ENCODE measurements around the gene PCDHGA1.

Gene PCDHGA1

DNA sequence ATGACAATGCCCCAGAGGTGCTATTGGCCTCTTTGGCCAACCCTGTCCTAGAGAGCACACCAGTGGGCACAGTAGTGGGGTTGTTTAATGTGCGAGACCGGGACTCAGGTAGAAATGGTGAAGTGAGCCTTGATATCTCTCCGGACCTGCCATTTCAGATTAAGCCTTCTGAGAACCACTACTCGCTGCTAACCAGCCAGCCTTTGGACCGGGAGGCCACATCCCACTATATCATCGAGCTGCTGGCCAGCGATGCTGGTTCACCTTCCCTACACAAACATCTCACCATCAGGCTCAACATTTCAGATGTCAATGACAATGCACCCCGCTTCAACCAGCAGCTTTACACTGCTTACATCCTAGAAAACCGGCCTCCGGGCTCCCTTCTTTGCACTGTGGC lies 160.0 kb downstream of the PCDHGA1 start:
- H3K36me3 ChIP-seq (ENCODE audit: insufficient read depth) = no peaks in the 10 kb centered on the region
- H2AFZ ChIP-seq (ENCODE audit: low read depth) = no peak overlapping the region
- TF ChIP-seq, protein P1, sequence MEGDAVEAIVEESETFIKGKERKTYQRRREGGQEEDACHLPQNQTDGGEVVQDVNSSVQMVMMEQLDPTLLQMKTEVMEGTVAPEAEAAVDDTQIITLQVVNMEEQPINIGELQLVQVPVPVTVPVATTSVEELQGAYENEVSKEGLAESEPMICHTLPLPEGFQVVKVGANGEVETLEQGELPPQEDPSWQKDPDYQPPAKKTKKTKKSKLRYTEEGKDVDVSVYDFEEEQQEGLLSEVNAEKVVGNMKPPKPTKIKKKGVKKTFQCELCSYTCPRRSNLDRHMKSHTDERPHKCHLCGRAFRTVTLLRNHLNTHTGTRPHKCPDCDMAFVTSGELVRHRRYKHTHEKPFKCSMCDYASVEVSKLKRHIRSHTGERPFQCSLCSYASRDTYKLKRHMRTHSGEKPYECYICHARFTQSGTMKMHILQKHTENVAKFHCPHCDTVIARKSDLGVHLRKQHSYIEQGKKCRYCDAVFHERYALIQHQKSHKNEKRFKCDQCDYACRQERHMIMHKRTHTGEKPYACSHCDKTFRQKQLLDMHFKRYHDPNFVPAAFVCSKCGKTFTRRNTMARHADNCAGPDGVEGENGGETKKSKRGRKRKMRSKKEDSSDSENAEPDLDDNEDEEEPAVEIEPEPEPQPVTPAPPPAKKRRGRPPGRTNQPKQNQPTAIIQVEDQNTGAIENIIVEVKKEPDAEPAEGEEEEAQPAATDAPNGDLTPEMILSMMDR (conservative IDR thresholded peaks at IDR 0.05; ENCODE audit: low read depth, low read length) = no peak
- H3K4me1 ChIP-seq (ENCODE audit: low read depth, poor library complexity, severe bottlenecking) = no peaks in the 10 kb centered on the region
- H3K27me3 ChIP-seq (ENCODE audit: insufficient read depth, low read depth) = no peaks in the 10 kb centered on the region
- no peak overlapping the region for H3K27ac ChIP-seq
- no peaks in the 10 kb centered on the region for H3K79me2 ChIP-seq (ENCODE audit: insufficient read depth, low read depth)
- H3K4me2 ChIP-seq = no peak overlapping the region
- no peaks in the 10 kb centered on the region for H4K20me1 ChIP-seq (ENCODE audit: insufficient read depth)
- no peak overlapping the region for H3K4me3 ChIP-seq (IDR thresholded peaks at IDR 0.05; ENCODE audit: insufficient read depth, low read depth, low read length)
- no peak overlapping the region for H3K9ac ChIP-seq

DNA sequence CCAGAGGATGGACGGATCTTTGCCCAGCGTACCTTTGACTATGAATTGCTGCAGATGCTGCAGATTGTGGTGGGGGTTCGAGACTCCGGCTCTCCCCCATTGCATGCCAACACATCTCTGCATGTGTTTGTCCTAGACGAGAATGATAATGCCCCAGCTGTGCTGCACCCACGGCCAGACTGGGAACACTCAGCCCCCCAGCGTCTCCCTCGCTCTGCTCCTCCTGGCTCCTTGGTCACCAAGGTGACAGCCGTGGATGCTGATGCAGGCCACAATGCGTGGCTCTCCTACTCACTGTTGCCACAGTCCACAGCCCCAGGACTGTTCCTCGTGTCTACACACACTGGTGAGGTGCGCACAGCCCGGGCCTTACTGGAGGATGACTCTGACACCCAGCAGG lies 160.5 kb downstream of the PCDHGA1 start:
- Histone ChIP-seq H3K79me2 (ENCODE audit: insufficient read depth, low read depth) (no peaks in the 10 kb centered on the region), H3K4me3 (IDR thresholded peaks at IDR 0.05; ENCODE audit: insufficient read depth, low read depth, low read length) (no peak overlapping the region), H3K4me2 (no peak overlapping the region), H2AFZ (ENCODE audit: low read depth) (no peak overlapping the region), H3K36me3 (ENCODE audit: insufficient read depth) (no peaks in the 10 kb centered on the region), H3K4me1 (ENCODE audit: low read depth, poor library complexity, severe bottlenecking) (no peaks in the 10 kb centered on the region), H4K20me1 (ENCODE audit: insufficient read depth) (no peaks in the 10 kb centered on the region), H3K9ac (no peak overlapping the region), H3K27ac (no peak overlapping the region), H3K27me3 (ENCODE audit: insufficient read depth, low read depth) (no peaks in the 10 kb centered on the region)
- TF ChIP-seq, protein P1 (conservative IDR thresholded peaks at IDR 0.05; ENCODE audit: low read depth, low read length) = no peak

DNA sequence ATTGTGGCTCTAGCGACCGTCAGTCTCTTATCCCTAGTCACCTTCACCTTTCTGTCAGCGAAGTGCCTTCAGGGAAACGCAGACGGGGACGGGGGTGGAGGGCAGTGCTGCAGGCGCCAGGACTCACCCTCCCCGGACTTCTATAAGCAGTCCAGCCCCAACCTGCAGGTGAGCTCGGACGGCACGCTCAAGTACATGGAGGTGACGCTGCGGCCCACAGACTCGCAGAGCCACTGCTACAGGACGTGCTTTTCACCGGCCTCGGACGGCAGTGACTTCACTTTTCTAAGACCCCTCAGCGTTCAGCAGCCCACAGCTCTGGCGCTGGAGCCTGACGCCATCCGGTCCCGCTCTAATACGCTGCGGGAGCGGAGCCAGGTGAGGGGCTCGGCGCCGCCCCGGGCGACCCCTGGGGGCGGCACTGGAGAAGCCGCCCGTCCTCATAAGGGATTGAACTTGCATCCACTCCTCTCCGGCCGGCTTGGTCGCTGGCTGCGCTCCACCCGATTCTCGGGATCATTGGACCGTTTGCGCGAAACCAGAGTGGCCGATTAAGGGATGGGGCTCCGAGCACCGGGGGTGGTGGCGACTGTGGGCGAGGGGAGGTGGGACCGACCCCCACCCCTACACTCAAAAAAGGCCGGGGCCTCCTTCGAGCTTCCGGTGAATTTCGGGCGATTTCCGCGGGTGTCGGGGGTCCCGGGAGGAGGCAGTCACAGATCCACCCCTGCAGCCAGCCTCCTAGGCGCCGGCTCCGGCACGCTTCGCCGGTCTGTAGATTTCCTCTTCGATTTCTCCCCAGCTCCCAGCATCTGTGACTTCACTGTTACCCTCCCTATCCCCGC lies 161.2 kb downstream of the PCDHGA1 start:
- Histone ChIP-seq H3K4me3 (IDR thresholded peaks at IDR 0.05; ENCODE audit: insufficient read depth, low read depth, low read length) (no peak overlapping the region), H3K9ac (no peak overlapping the region), H3K79me2 (ENCODE audit: insufficient read depth, low read depth) (no peaks in the 10 kb centered on the region), H2AFZ (ENCODE audit: low read depth) (no peak overlapping the region), H3K27ac (no peak overlapping the region), H3K4me1 (ENCODE audit: low read depth, poor library complexity, severe bottlenecking) (no peaks in the 10 kb centered on the region), H3K36me3 (ENCODE audit: insufficient read depth) (no peaks in the 10 kb centered on the region), H3K4me2 (no peak overlapping the region), H4K20me1 (ENCODE audit: insufficient read depth) (no peaks in the 10 kb centered on the region), H3K27me3 (ENCODE audit: insufficient read depth, low read depth) (no peaks in the 10 kb centered on the region)
- TF ChIP-seq, protein P1 (conservative IDR thresholded peaks at IDR 0.05; ENCODE audit: low read depth, low read length) = no peak

DNA sequence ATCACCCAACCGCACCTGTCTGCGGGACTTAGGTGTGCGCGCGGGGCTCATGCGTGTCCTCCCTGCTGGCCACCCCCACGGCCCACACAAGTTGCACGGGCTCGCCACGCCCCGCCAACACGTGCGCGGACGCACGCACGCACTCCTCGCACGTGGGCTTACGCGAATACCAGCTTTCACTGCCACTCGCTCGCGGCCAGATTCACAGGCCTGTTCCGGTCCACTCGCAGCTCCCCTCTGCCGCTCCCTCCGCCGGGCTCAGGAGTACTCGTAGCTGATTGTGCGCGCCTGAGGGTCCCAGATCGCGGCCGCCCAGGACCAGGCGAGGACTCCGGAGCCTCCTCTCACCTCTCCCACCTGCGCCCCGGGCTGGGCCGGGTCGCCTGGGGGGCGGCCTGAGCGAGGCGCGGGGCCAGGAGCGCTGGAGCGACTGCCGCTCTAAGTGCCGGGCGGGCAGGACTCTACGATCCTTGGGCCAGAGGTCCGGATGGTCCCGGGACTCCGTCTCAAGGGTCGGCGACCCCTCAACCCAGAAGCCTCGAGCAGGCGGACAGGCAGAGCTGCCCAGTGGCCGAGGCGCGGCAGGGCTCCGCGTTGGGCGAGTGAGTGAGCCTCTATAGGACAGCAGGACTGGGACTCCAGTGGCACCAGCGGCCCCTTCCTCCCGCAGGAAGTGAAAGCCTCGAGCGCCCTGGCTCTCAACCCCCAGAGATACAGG lies 162.0 kb downstream of the PCDHGA1 start:
- no peaks in the 10 kb centered on the region for H3K4me1 ChIP-seq (ENCODE audit: low read depth, poor library complexity, severe bottlenecking)
- no peak overlapping the region for H3K9ac ChIP-seq
- H3K36me3 ChIP-seq (ENCODE audit: insufficient read depth) = no peaks in the 10 kb centered on the region
- TF ChIP-seq, protein P1 (conservative IDR thresholded peaks at IDR 0.05; ENCODE audit: low read depth, low read length) = no peak
- no peak overlapping the region for H3K4me3 ChIP-seq (IDR thresholded peaks at IDR 0.05; ENCODE audit: insufficient read depth, low read depth, low read length)
- no peaks in the 10 kb centered on the region for H3K27me3 ChIP-seq (ENCODE audit: insufficient read depth, low read depth)
- H2AFZ ChIP-seq (ENCODE audit: low read depth) = no peak overlapping the region
- H3K27ac ChIP-seq = no peak overlapping the region
- no peaks in the 10 kb centered on the region for H4K20me1 ChIP-seq (ENCODE audit: insufficient read depth)
- no peak overlapping the region for H3K4me2 ChIP-seq
- no peaks in the 10 kb centered on the region for H3K79me2 ChIP-seq (ENCODE audit: insufficient read depth, low read depth)

All from KMS-11 (cell line).